Muscle of arm (tissue), 14 donors: ENCODE measurements around the gene KLHL35. TPM values are rescaled to one million over a fixed set of nuclear protein-coding genes. Genes with fewer than 3 reads are reported as not detected.

Experiments used
- DNase-seq: peaks from one replicate; pipeline ENCODE4 v3.0.0-alpha.2; 2013
- long read RNA-seq, 11 donors: transcript quantifications; one replicate each; lab custom pipeline, GENCODE V29; 2026
- polyA plus RNA-seq, 12 donors: library from polyadenylated mRNA; unstranded; fragments of 120-200 nt; gene quantifications; one replicate each; pipeline ENCODE4 v1.2.1, GENCODE V29; 2013; ENCODE audit not compliant: insufficient read length in 12 of 12

KLHL35 gene
- polyA plus RNA-seq: 10 to 100 TPM in 1 of 12 donors, 1 to 10 TPM in 10, not detected in 1; 2.2 to 12.4 (median 3.7) TPM
- long read RNA-seq, donor 1, partial matches to known transcripts: 0 of 1 reads
- long read RNA-seq, donor 1, other reads (novel, unspliced or antisense): 0 of 1 reads
- long read RNA-seq, donor 2, partial matches to known transcripts: 0 of 3 reads
- long read RNA-seq, donor 2, other reads (novel, unspliced or antisense): 0 of 3 reads
- long read RNA-seq, donor 3, partial matches to known transcripts: 0 of 1 reads
- long read RNA-seq, donor 3, other reads (novel, unspliced or antisense): 0 of 1 reads
- long read RNA-seq, donor 4, partial matches to known transcripts: 0 of 2 reads
- long read RNA-seq, donor 4, other reads (novel, unspliced or antisense): 0 of 2 reads
- long read RNA-seq, donor 5: 0 reads
- long read RNA-seq, donor 6, partial matches to known transcripts: 0 of 2 reads
- long read RNA-seq, donor 6, other reads (novel, unspliced or antisense): 0 of 2 reads
- long read RNA-seq, donor 7: 0 reads
- long read RNA-seq, donor 8, partial matches to known transcripts: 0 of 3 reads
- long read RNA-seq, donor 8, other reads (novel, unspliced or antisense): 0 of 3 reads
- long read RNA-seq, donor 9, partial matches to known transcripts: 0 of 3 reads
- long read RNA-seq, donor 9, other reads (novel, unspliced or antisense): 0 of 3 reads
- long read RNA-seq, donor 10, partial matches to known transcripts: 0 of 4 reads
- long read RNA-seq, donor 10, other reads (novel, unspliced or antisense): 0 of 4 reads
- long read RNA-seq, donor 11, partial matches to known transcripts: 0 of 1 reads
- long read RNA-seq, donor 11, other reads (novel, unspliced or antisense): 0 of 1 reads

- no peak for DNase-seq
These were observed at the start of gene KLHL35 for GRCh38 chr11:75432911-75433321. TSS of gene KLHL35 (minus strand) at chr11:75433203. CDS start at chr11:75430629, 2,574 bp downstream.

DNA sequence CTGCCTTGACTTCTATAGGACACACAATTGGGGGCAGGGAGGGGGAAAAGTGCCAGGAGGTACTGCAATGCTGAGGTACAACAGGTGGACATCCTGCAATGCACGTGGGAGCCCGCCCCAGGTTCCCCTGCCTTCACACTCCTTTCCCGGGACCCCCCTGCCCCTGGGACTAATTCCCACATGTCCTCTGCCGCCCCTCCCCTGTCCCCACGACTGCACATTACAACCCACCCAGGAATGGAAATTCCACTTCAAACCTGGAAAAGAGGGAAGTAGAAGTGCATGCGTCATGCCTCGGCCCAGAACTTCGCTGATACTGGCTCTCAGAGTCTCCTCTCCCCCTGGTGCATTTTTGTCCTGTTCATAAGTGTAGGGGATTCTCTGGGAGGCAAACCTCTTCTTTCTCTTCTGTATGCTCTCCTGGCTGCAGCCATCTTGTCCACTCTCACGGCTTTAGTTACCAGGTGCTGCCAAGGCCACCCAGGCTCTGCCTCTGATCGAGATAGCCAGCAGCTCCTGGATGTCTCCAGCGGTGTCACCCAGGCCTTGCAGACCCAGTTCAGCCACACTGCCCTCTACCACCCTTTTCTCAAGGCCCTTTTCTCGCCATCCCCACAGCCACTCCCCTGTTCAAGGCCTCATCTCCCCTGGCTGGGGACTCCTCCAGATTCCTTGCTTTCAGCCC lies 49.1 kb upstream of the KLHL35 start:
- no peak for DNase-seq

DNA sequence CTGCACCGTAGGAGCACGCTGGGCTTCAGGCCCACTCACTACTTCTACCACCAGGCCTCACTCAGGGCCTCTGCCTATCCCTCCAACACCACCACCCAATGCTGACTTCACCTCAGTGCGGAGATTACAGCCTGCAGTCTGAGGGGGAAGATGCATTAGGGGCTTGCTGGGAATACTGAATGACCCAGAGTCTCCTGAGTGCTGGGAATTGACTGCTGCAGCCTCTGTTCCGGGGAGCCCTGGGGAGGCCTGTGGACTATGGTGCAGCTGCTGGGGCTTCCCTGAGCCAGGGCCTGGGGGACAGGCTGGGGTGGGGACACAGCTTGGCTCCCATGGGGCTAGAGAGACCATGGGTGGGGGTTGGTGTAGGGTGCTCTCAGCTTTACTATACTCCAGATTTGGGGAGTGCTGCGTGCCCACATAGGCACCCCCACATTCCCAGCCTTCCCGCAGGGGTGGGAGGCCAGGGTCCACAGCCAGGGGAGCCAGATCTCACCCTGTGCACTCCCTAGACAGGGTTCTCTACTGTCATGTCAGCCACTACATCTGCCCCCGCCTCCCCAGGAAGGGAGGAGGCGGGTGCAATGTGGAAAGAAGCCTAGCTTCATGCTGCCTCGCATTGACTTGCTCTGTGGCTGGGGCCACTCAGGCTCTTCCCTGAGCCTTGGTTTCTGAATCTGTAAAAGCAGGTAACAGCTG lies 48.4 kb upstream of the KLHL35 start:
- DNase-seq: no peak

DNA sequence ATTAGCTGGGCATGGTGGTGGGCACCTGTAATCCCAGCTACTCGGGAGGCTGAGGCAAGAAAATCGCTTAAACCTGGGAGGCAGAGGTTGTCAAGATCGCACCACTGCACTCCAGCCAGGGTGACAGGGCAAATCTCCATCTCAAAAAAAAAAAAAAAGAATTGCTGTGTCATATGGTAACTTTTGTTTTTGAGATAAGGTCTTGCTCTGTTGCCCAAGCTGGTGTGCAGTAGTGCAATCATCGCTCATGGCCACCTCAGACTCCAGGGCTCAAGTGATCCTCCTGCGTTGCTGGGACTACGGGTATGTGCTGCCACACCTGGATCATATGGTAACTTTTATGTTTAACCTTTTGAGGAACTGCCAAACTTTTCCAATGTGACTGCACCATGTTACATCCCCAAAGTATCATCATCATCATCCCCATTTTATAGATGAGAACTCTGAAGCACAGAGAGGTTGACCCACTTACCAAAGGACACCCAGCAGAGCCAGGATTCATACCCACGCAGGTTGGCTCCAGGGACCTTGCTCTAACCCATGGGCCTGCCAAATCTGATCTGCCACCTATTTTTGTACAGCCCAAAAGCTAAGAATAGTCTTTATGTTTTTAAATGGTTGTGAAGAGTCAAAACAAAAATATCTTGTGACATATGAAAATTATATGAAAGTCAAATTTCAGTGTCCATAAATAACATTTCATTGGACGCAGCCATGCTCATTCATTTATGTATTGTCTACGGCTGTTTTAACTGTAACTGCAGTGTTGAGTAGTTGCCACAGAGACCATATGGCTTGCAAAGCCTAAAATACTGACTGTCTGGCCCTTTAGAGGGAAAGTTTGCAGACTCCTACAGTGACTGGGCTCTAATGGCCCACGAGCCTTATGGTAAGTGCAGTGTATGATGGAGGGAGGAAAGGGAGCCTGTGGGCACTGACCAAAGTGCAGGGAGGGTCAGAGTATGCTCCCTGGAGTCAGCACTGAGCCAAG lies 47.5 kb upstream of the KLHL35 start:
- no peak for DNase-seq

DNA sequence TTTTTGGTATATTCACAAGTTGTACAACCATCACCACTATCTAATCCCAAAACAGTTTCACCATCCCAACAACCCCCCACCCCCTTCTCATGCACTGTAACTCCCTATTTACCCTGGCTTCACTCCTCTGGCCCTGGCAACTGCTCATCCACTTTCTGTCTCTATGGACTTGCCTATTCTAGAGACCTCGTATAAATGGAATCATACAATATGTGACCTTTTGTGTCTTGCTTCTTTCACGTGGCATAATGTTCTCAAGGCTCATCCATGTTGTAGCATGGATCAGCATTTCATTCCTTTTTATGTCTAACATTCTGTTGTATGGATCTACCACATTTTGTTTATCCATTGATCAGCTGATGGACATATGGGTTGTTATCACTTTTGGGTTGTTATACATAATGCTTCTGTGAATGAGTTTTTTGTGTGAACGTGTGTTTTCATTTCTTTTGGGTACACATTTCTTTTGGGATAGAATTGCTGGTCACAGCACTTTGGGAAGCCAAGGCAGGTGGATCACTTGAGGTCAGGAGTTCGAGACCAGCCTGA lies 46.7 kb upstream of the KLHL35 start:
- DNase-seq: no peak

- no peak for DNase-seq
These were observed 46.0 kb upstream of the KLHL35 start for GRCh38 chr11:75478783-75479596.

DNA sequence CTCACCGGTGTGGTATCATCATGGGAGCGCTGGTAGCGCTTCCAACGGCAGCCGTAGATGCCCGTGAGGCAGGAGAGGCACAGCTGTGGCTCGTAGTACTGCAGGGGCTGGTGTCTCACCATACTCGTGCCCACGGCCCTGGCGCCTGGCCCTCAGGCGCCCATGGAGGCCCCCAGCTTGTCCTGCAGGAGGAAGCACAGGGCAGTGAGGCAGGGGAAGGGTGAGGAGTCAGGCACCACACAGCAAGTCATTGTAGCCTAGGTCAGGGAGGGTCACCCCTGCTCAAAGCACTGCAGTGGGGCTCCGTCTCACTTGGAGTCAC lies 44.6 kb upstream of the KLHL35 start:
- DNase-seq: no peak

DNA sequence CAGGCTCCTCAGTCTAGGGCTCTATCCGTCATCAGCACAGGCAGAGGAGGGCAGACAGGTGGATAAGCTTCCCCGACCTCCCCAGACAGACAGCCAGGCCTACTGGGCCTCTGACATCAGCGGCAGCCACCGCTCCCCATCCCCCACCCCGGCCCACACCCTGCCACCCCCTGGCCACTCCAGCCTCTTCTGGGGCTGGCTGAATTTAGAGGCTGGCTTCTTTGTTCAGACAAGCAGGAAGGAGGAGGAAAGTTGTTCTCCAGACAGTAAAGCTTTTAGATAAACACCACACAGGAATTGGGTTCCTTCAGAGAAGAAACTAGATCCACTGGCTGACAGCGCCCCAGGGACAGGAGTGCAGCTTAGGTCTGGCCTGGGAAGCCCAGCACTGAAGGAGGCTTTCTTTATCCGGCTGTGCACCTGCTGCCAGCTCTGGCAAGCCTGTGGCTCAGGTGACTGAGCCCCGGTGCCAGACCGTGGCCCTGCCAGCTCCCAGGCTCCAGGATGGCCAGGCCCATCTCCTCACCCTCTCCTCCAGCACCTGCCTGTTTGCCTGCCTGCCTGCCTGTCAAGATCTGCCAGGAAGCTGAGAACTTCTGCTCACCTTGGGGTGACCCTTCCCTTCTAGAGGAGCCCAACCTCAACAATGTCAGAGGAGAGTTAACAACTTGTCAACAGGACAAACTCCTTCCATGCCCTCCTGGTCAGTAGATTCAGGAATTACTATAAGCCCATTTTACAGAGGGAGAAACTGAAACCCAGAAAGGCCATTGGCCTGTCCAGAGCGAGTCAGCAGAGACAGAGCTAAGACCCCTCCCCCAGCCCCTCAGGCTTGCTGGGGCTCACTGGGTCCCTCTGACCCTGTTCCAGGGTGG lies 44.0 kb upstream of the KLHL35 start:
- no peak for DNase-seq

GRCh38 chr11:75475767-75476650 lies 43.0 kb upstream of the KLHL35 start:
- no peak for DNase-seq

- peak; percentile 51 for DNase-seq
These were observed 42.1 kb upstream of the KLHL35 start for GRCh38 chr11:75474878-75475766.

DNA sequence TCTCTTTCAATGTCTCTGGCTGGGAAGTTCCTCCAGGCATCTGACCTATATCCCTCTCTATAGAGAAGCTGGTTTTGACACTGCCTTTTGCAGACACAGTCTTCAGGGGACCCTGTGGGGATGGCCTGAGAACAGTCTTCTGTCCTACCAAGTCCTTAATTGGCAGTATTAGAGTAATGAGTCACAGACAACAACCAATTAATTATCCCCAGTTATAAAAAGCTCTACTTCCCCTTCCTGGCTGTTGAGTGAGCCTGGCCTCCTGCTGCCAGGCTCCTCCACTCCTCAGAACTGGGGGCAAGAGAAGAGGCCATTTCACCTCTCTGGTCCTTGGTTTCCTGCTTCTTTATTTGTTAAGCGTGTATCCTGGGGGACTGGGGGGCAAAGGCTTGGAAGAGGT lies 41.2 kb upstream of the KLHL35 start:
- no peak for DNase-seq

- no peak for DNase-seq
These were observed 40.7 kb upstream of the KLHL35 start for GRCh38 chr11:75473684-75474083.

DNA sequence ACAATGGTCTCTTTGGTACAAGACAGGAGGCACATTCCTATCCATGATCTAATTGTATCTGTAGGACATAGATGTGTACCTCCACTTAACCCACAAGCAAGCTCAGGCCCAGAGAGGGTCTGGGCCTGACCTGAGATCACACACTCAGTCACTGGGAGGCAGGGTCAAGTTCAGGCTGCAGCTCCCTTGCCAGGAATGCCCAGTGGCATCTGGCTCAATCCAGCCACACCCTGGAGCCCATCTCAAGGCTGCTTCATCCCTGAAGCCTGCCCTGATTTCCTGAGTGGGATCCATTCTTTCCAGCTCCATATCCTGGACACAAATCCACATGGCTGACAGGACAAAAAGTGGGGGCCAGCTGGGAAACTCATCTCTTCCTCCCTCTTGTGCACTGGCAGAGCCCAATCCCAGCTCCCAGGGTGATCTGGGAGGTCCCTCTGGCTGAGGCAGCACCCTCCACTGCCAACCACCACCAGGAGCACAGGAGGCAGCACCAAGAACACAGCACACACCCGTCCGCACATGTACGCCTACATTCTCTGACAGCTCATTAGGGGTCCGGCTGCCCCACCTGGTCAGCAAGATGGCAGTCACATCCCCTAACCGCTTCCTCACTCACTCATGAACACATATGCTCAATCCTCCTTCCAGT lies 39.2 kb upstream of the KLHL35 start:
- DNase-seq: no peak

DNA sequence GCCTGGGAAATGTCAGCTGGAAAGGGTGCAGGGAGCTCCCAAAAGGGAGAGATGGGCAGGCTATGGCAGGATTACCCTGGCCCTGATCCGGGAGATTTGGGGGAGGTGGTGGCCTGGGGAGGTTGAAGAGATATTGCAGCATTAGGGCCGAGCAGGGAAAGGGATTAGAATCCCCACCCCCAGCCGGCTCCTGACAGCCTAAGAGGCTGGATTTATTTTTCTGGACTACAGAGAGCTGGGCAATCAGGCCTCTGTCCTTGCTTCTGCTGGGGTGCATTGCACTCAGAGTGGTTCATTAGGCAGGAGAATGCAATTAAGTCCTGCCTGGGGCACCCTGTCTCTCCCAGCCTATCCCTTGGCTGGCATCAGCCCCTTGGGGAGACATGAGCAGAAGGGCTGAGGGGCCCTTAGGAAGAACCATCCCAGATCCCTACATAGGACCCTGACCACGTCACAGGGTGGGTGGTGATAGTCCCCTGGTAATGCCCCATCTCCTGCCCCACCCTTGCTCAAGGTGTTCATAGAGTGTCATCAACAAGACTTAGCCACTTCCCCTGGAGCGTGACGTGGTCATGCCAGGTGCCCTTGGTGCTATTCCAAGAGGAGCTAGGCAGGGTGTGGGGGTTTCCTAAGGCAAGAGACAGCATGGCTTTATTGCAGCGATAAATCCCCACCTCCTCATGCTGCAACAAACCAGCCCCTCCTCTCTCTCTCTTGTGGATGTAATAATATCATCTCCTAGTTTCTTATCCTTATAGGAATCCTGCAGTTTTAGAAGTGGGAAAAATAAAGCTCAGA lies 38.4 kb upstream of the KLHL35 start:
- no peak for DNase-seq
